ENCODE data around the gene DCUN1D3. TPM values are rescaled to one million over a fixed set of nuclear protein-coding genes. Genes with fewer than 3 reads are reported as not detected.

The DCUN1D3 gene
- total RNA-seq, 2 donors from 2014 or later, result 36.7 to 47.4 TPM

- Mint-ChIP-seq H3K27ac (no peak overlapping the region), H3K4me1 (ENCODE audit: low read depth in 2 of 2) (peaks cover 40 to 41% of the 10 kb centered on the region in 2 donors), H3K27me3 (no peaks in the 10 kb centered on the region), H3K4me3 (no peak overlapping the region), H3K9me3 (no peaks in the 10 kb centered on the region), H3K36me3 (peaks cover 31% of the 10 kb centered on the region)
- DNase-seq (ENCODE audit: low spot score), result no peak
- ATAC-seq, result no peak
Observed at GRCh38 chr16:20894388-20894787, 5.8 kb downstream of the DCUN1D3 start.

- no peaks in the 10 kb centered on the region for H3K9me3 Mint-ChIP-seq
- no peak for DNase-seq (ENCODE audit: low spot score)
- H3K4me3 Mint-ChIP-seq, result no peak overlapping the region
- peaks cover 18% of the 10 kb centered on the region for H3K36me3 Mint-ChIP-seq
- peaks cover 16 to 27% of the 10 kb centered on the region in 2 donors for H3K4me1 Mint-ChIP-seq (ENCODE audit: low read depth in 2 of 2)
- H3K27ac Mint-ChIP-seq, result no peak overlapping the region
- H3K27me3 Mint-ChIP-seq, result no peaks in the 10 kb centered on the region
- no peak for ATAC-seq
Observed at GRCh38 chr16:20889625-20890275, 10.4 kb downstream of the DCUN1D3 start.

GRCh38 chr16:20887207-20887606 is 13.0 kb downstream of the DCUN1D3 start:
- peaks cover 16 to 35% of the 10 kb centered on the region in 2 donors for H3K4me1 Mint-ChIP-seq (ENCODE audit: low read depth in 2 of 2)
- no peak for DNase-seq (ENCODE audit: low spot score)
- no peak for ATAC-seq
- no peaks in the 10 kb centered on the region for H3K27me3 Mint-ChIP-seq
- H3K4me3 Mint-ChIP-seq, result no peak overlapping the region
- H3K9me3 Mint-ChIP-seq, result no peaks in the 10 kb centered on the region
- peaks cover 18% of the 10 kb centered on the region for H3K36me3 Mint-ChIP-seq
- no peak overlapping the region for H3K27ac Mint-ChIP-seq

GRCh38 chr16:20886320-20886719 is 13.8 kb downstream of the DCUN1D3 start:
- Mint-ChIP-seq H3K9me3 (no peaks in the 10 kb centered on the region), H3K36me3 (peaks cover 14% of the 10 kb centered on the region), H3K27me3 (no peaks in the 10 kb centered on the region), H3K4me3 (no peak overlapping the region), H3K27ac (peak overlapping the region in 1 of 2 donors; percentile 66), H3K4me1 (ENCODE audit: low read depth in 2 of 2) (peaks cover 21 to 33% of the 10 kb centered on the region in 2 donors)
- DNase-seq (ENCODE audit: low spot score) (no peak), ATAC-seq (no peak)

- Mint-ChIP-seq H3K36me3 (peaks cover 14% of the 10 kb centered on the region), H3K4me3 (peak overlapping the region; percentile 20), H3K9me3 (no peaks in the 10 kb centered on the region), H3K27ac (no peak overlapping the region), H3K27me3 (no peaks in the 10 kb centered on the region), H3K4me1 (ENCODE audit: low read depth in 2 of 2) (peaks cover 28 to 38% of the 10 kb centered on the region in 2 donors)
- no peak for DNase-seq (ENCODE audit: low spot score)
- ATAC-seq, result peak in 1 of 2 donors; percentile 79
Observed at GRCh38 chr16:20884240-20884556, 16.0 kb downstream of the DCUN1D3 start.

GRCh38 chr16:20883554-20884239 is 16.5 kb downstream of the DCUN1D3 start:
- peaks cover 29 to 43% of the 10 kb centered on the region in 2 donors for H3K4me1 Mint-ChIP-seq (ENCODE audit: low read depth in 2 of 2)
- H3K27me3 Mint-ChIP-seq, result no peaks in the 10 kb centered on the region
- ATAC-seq, result no peak
- no peak overlapping the region for H3K27ac Mint-ChIP-seq
- peak overlapping the region; percentile 20 for H3K4me3 Mint-ChIP-seq
- no peaks in the 10 kb centered on the region for H3K9me3 Mint-ChIP-seq
- peaks cover 14% of the 10 kb centered on the region for H3K36me3 Mint-ChIP-seq
- no peak for DNase-seq (ENCODE audit: low spot score)

GRCh38 chr16:20881503-20881878 is 18.7 kb downstream of the DCUN1D3 start:
- H3K4me3 Mint-ChIP-seq, result no peak overlapping the region
- no peak overlapping the region for H3K27ac Mint-ChIP-seq
- no peak for ATAC-seq
- H3K4me1 Mint-ChIP-seq (ENCODE audit: low read depth in 2 of 2), result peaks cover 34 to 47% of the 10 kb centered on the region in 2 donors
- H3K9me3 Mint-ChIP-seq, result no peaks in the 10 kb centered on the region
- no peaks in the 10 kb centered on the region for H3K27me3 Mint-ChIP-seq
- H3K36me3 Mint-ChIP-seq, result peaks cover 12% of the 10 kb centered on the region
- no peak for DNase-seq (ENCODE audit: low spot score)

GRCh38 chr16:20880867-20881502 is 19.2 kb downstream of the DCUN1D3 start:
- peaks cover 11% of the 10 kb centered on the region for H3K36me3 Mint-ChIP-seq
- ATAC-seq (no peak), DNase-seq (ENCODE audit: low spot score) (no peak)
- H3K27ac Mint-ChIP-seq, result peak overlapping the region in 1 of 2 donors; percentile 65
- H3K27me3 Mint-ChIP-seq, result no peaks in the 10 kb centered on the region
- H3K4me3 Mint-ChIP-seq, result no peak overlapping the region
- no peaks in the 10 kb centered on the region for H3K9me3 Mint-ChIP-seq
- H3K4me1 Mint-ChIP-seq (ENCODE audit: low read depth in 2 of 2), result peaks cover 36 to 48% of the 10 kb centered on the region in 2 donors

GRCh38 chr16:20879175-20880040 is 20.8 kb downstream of the DCUN1D3 start:
- H3K4me3 Mint-ChIP-seq, result peak overlapping the region; percentile 67
- H3K27ac Mint-ChIP-seq, result peak overlapping the region; percentile 65 to 84
- H3K36me3 Mint-ChIP-seq, result peaks cover 10% of the 10 kb centered on the region
- H3K9me3 Mint-ChIP-seq, result no peaks in the 10 kb centered on the region
- peaks cover 47 to 60% of the 10 kb centered on the region in 2 donors for H3K4me1 Mint-ChIP-seq (ENCODE audit: low read depth in 2 of 2)
- ATAC-seq (peak in 1 of 2 donors; percentile 80), DNase-seq (ENCODE audit: low spot score) (no peak)
- no peaks in the 10 kb centered on the region for H3K27me3 Mint-ChIP-seq

GRCh38 chr16:20878682-20879147 is 21.4 kb downstream of the DCUN1D3 start:
- Mint-ChIP-seq H3K36me3 (peaks cover 4% of the 10 kb centered on the region), H3K27me3 (no peaks in the 10 kb centered on the region), H3K9me3 (no peaks in the 10 kb centered on the region), H3K27ac (peak overlapping the region; percentile 65 to 84), H3K4me1 (ENCODE audit: low read depth in 2 of 2) (peaks cover 48 to 60% of the 10 kb centered on the region in 2 donors), H3K4me3 (peak overlapping the region; percentile 67)
- no peak for DNase-seq (ENCODE audit: low spot score)
- no peak for ATAC-seq

- H3K9me3 Mint-ChIP-seq, result no peaks in the 10 kb centered on the region
- peaks cover 62 to 80% of the 10 kb centered on the region in 2 donors for H3K4me1 Mint-ChIP-seq (ENCODE audit: low read depth in 2 of 2)
- peak overlapping the region; percentile 77 to 90 for H3K27ac Mint-ChIP-seq
- peaks cover 9% of the 10 kb centered on the region for H3K36me3 Mint-ChIP-seq
- peak overlapping the region; percentile 69 for H3K4me3 Mint-ChIP-seq
- ATAC-seq, result peak in 1 of 2 donors; percentile 52
- no peak for DNase-seq (ENCODE audit: low spot score)
- H3K27me3 Mint-ChIP-seq, result no peaks in the 10 kb centered on the region
Observed at GRCh38 chr16:20875355-20875650, 24.9 kb downstream of the DCUN1D3 start.

GRCh38 chr16:20874088-20874581 is 26.0 kb downstream of the DCUN1D3 start:
- DNase-seq (ENCODE audit: low spot score) (no peak), ATAC-seq (no peak)
- H3K36me3 Mint-ChIP-seq, result peaks cover 9% of the 10 kb centered on the region
- H3K27ac Mint-ChIP-seq, result peak overlapping the region; percentile 77 to 90
- H3K27me3 Mint-ChIP-seq, result no peaks in the 10 kb centered on the region
- H3K9me3 Mint-ChIP-seq, result no peaks in the 10 kb centered on the region
- peak overlapping the region; percentile 69 for H3K4me3 Mint-ChIP-seq
- H3K4me1 Mint-ChIP-seq (ENCODE audit: low read depth in 2 of 2), result peaks cover 60 to 78% of the 10 kb centered on the region in 2 donors

GRCh38 chr16:20873331-20873730 is 26.8 kb downstream of the DCUN1D3 start:
- ATAC-seq (no peak), DNase-seq (ENCODE audit: low spot score) (no peak)
- H3K27me3 Mint-ChIP-seq, result no peaks in the 10 kb centered on the region
- H3K9me3 Mint-ChIP-seq, result no peaks in the 10 kb centered on the region
- peak overlapping the region; percentile 69 for H3K4me3 Mint-ChIP-seq
- H3K36me3 Mint-ChIP-seq, result peaks cover 9% of the 10 kb centered on the region
- peaks cover 62 to 74% of the 10 kb centered on the region in 2 donors for H3K4me1 Mint-ChIP-seq (ENCODE audit: low read depth in 2 of 2)
- peak overlapping the region; percentile 77 to 90 for H3K27ac Mint-ChIP-seq

Measured in natural killer cell treated with Interleukin-12 subunit alpha and Interleukin-12 subunit beta and Interleukin-15 and Interleukin-18, amount 100 ng/mL, for 72 hours (primary cell).